Left ventricle myocardium superior (tissue), 1 donor: ENCODE results near the gene DGKQ. TPM values are rescaled to one million over a fixed set of nuclear protein-coding genes. Genes with fewer than 3 reads are reported as not detected.
A peak's percentile ranks its signal among the peaks of the same experiment; 100 is the strongest.

Experiments
- ATAC-seq: fragments of 200-7000 bp; cut with Tn5 transposase; one replicate; pipeline ENCODE4 v1.9.1; 2020; ENCODE audit warnings: mild to moderate bottlenecking, moderate library complexity
- DNase-seq: peaks from one replicate; pipeline ENCODE4 v3.0.0-alpha.2; 2020
- intact Hi-C: fragments of 100-400 bp; cut with micrococcal nuclease; formaldehyde crosslinking; loops from one replicate; pipeline ENCODE4 v1.11.0; 2022
- total RNA-seq: library from RNA; stranded (reverse); fragmentation: NEBNext Ultra II Directional; extraction: Animal tissue kit (Norgen Biotek cat#: 25700); gene quantifications from one replicate; pipeline ENCODE4 v1.2.1, GENCODE V29; 2021
- donor health status: DM: no; HTN: yes; CAD: no; lungs with severe emphysema.

The DGKQ gene
- total RNA-seq, 1 donor from 2014 or later, result 3.6 TPM

DNA sequence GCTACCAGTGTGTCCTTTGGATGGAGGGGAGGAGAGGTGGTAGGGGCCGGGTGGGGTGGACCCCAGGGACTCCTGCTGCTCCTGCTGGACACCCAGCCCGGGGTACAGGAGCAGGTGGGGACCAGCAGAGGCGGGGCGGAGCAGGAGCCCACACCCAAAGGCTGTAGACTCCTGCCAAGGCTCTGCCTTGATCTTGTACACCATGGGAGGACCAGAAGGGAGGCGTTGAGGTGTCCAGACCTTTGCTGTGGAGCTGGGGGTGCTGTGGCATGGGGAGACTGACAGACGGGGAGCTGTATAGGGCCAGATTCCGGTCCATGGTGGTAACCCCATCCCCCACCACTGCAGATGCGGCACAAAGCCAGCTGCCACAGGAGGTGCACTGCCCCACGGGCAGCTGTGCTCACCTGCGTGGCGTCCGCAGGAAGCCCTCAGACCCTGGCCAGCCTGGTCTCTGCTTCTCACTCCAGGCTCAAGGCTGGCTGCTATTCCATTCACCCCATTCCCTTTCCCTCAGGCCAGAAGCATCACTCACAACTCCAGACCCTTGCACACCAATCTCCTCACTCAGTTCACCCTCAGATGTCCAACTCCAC is 24.8 kb upstream of the DGKQ start:
- intact Hi-C loops, result no loop called here
- ATAC-seq (no peak), DNase-seq (peak; percentile 8)

DNA sequence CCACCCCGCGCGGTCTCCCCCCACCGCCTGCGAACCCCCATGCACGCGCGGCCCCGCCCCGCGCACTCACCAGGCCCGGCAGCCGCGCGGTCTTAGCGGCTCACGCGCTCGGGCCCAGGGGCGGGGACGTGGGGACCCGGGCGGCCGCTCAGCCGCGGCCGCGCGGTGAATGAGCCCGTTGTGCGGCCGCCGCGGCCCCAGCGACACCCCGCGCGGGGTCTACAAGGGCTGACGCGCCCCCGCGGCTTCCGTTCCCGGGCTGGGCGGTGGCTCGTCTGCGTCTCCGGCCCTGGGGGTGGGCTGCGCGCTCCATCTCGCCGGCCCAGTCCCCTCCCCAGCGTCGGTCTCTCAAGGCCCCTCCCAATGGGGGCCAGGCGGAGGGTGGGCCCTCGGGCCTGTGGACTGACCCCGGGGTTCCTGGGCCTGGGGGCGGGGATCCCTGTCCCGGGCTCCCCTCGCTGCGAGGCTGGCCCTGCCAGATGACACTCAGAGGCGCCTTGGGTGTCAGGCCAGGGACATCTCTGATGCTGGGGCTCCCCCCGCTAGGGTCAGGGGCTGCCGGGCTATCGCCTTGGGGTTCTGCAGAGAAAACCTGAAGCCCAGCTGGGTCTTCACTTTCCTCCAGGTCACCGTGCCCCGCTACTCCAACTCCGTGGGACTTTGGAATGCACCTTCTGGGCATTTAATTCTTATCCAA is 24.2 kb upstream of the DGKQ start:
- intact Hi-C loops, result no loop called here
- ATAC-seq, result peak; percentile 48
- peak; percentile 42 for DNase-seq

DNA sequence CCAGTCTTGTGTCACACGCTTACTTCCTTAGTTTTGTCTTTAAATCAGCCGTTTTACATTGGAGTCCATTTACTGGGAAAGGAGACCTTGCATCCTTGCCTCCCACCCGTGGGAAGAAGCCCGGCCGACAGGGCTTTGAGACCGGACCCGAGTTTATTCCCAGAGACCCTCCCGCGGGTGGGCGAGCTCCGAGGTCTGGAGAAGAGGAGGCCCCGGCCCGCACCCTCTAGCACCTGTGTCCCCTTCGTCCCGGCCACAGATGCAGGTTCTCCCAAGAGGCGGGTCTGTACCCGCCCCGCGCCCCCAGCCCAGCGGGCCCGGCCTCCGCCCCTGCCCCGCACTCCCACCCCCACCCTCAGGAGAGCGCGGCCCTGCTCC is 23.6 kb upstream of the DGKQ start:
- intact Hi-C loops, result no loop called here
- DNase-seq, result peak; percentile 26
- ATAC-seq, result no peak

DNA sequence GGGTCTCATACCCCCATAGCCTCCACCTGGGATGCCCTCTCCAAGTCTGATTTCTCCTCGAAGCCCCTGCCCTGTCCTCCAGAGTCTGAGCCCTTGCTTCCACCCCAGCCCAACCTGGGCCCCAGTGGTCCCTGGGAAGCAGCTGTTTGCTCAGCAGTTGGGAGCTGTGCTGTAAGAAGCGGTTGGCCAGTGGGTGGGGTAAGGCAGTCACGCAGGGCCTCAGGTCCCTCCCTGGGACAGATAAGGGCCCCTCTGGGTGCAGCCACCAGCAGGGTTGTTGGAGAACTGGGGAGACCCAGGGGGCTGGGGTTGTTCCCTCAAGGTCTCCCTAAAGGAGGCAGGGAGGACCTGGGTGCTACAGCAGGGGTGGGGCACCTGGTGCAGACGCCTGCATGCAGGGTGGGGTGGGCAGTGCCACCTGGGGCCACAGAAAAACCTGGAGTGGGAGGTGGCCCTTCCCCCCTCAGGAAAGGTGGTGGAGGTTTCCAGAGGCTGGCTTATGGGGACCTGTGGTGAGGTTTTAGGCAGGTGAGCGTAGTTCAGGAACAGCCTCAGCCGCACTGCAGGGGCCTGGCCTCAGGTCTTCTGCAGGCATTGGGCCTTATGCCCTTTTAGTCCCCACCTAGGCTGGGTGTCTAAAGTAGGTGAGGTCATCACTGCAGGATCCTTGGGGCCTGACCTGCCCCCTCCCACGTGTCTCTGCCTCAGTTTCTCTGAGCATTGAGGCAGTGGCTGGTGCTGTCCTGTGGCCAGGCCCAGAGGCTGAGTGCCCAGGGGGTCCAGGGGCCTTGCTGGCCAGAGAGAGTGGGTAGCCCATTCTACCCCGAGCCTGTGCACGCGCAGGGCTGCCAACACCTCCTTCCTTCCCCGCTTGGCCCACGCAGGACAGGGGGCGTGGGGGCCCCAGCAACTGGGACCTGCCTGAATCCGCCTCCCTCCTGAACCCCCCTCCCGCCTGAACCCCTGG is 22.9 kb upstream of the DGKQ start:
- ATAC-seq (no peak), DNase-seq (no peak)
- intact Hi-C loops, result no loop called here

DNA sequence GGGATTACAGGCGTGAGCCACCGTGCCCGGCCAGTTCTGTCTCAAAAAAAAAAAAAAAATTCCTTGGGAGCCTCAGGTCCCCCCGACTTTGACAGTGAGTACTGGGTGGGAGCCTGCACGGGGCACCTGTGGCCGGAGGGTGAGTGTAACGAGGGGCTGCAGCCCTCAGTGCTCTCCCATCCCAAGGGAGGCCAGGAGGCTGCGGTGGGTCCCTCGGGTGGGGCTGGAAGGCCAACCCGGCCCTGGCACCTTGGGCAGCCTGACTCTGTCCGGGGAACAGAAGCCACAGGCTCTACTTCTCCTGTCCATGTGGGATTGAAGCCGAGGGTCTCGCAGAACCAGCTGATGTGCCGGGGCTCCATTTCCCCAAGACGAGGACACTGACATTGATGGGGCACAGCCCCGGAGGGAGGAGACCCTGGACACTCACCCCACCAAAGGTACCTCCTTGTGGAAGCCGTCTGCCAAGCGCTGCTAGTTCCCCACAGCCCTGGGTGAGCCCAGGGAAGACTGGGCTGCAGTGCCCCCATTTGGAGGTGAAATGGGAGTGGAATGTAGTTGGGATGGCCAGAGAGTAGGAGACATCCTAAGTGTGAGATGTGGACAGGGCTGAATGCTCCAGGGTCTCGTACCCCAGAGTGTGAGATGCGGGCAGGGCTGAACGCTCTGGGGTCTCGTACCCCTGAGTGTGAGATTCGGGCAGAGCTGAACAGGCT is 22.1 kb upstream of the DGKQ start:
- ATAC-seq, result no peak

DNA sequence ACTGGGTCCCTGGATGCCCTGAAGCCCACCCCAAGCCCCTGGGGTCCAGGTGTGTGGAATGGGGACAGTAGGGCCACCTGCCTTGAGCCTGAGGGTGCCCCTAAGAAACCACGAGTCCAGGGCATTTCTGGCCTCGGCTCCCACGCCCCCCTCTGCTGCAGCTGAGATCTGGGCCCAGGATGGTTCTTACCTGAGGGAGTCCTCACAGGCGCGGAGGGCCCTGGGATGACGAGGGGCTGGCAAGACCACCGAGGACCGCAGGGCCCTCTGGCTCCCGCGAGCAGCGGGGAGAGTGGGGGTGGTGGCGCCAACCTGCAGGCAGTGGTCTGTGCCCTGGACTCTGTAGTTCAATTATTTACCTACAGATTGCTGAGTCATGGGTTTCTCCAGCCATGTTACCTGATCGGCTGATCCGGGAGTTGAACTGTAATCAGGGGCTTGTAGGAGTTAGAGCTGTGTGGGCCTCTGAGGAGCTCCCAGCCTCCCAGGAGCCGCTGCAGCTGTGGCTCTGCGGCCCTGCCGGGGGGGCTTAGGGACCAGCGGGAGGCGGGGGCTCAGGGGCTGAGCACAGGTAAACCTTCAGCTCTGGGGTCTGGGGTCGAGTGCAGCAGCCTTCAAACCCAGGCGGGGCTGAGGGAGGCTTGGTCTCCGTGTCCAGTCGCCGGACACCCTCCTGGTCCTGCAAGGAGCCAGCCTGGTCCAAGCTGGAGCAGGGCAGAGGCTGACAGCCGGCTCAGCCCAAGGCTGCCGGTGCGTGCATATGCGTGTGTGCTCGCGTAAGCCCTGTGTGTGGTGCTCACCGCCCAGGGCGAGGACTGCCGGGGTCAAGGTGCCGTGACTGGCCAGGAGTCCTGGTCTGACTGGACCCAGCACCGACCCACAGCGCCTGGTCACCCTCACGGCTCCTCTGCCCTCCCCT is 20.0 kb upstream of the DGKQ start, which contains the start of gene SLC26A1:
Gene SLC26A1, minus strand, starts transcription at position 294 of the 919 bp plus-strand sequence. CDS start 1,701 bp downstream, outside the sequence.
- ATAC-seq (no peak), DNase-seq (peak; percentile 31)
- intact Hi-C loops, result no loop called here

More for the DNA sequence above, 22.1 kb upstream of the DGKQ start:
- peak; percentile 17 for DNase-seq
- intact Hi-C loops, result no loop called here

DNA sequence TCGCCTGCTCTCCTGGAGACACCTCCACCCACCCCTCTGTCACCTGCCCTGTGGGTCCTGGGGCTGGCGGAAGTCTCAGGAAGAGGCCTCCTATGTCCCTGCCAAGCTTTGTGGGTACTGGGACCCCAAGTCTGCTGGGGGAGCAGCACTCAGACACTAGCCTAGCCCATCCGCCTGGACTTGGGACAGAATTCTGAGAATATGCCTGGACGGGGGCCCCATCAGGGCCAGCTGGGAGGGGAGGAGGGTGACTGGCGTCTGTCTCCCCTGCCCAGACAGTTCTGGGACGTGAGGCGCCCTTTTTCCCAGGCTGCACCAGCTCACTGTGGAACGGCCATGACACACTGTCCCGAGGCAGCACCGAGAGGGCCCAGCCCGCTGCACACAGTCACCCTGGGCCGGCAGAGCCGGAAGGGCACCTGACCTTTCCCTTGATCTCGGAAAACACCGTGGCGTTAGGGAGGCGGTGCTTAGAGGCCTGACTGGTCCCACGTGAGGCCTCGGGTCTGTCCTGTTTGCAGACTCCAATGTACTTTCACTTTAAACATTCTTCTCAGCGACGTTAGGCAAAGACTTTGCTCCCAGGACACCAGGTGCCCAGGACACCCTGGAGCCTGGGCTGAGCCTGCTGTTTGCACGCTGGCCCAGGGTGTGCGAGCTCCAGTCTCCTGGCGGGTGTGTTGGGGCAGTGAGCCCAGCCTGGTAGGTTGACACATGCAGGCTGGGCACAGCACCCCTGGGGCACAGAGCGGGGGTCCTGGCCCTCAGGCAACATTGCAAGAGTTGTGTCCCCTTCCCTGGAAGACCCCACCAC is 19.1 kb upstream of the DGKQ start:
- intact Hi-C loops, result no loop called here
- ATAC-seq (no peak), DNase-seq (peak; percentile 32)

DNA sequence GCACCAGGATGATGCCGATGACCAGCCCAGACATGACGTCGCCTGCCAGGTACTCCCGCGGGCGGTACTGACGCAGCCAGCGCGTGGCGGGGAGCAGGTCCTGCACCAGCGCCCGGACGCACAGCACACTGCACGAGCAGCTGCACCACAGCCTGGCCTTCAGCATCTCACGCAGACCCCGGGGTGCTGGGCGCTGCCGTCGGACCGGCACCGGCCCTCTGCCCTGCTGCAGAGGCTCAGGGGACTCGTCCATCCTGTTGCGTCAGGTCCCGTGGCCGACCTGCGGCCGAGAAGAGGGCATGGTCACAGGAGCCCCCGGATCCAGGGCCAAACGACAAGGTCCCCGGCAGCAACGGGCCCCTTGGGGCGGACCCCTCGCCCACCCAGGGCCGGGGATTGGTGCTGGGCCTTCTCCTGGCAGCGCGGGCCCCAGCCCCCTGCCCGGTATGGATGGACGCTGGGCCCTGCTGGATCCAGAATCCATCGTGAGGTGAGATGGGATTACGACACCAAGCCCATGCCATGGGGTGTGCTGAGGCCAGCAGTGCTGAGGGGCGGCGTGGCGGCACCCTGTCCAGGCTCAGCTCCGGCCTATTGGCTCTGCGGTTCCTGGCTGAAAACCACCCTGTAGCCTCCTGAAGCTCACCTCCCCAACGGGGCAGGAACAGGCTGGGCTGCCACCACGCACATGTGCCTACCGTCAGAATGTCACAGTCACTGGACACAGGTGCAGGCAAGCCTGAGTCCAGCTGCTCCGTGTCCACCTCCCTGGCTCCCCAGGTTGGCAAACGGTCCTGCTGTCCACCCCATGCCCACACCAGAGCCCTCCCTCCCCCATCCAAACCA is 18.3 kb upstream of the DGKQ start:
- ATAC-seq (no peak), DNase-seq (peak; percentile 30)
- intact Hi-C loops, result no loop called here

DNA sequence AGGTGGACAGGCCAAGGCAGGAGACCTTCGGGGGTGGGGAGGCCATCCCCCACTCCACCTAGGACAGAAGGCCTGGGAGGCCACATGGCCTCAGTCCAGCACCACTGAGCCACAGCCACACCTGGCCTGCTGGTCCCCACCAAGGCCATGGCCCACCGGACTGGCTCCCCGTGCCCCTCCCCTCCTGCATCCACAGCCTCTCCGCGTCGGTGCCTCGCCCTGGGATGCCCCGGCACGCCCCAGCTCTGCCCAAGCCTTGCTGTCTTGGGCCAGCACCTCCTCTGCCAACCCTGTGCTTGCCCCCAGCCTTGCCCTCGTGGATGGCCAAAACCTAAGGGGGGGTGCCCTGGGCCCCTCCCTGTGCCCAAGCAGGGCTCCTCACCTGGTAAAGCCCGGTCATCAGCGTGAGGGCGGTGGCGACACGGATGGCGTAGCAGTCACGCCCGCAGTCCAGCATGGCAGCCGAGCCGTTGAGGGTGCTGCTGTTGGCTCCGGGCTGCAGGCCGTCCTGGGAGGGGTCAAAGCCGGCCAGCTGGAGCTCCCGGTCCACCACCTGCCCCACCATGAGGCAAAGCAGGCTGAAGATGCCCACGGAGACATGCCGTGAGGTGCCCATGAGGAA is 17.5 kb upstream of the DGKQ start:
- DNase-seq, result peak; percentile 24
- intact Hi-C loops, result no loop called here
- ATAC-seq, result no peak

DNA sequence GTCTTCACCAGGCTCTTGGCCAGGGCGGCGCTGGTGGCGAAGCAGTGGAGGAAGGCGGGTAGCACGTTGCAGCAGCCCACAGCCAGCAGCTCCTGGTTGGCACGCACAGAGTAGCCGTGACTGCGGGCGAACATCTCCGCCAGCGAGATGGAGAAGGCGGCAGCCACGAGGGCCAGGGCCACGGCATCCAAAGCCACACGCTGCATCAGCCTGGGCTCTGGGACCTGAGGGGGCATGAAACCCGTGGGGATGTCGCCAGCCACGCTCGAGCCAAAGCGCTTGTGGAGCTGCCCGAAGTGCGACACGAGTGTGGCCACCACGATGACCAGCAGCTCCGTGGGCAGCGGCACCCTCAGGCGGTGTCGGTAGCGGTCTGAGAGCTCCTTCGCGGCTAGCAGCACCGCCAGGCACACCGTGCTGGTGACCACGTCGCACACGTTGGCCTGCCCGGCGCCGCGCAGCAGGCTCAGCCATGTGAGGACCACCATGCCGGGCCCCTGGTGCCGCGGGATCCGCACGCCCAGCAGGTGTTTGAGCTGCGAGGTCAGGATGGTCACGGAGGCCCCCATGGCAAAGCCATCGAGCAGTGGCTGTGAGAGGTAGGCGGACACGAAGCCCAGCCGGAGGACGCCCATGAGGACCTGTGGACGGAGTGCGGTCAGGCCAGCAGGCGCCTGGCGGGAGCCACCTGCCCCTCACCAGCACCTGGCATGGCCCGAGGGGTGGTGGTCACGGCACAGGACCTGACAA is 16.5 kb upstream of the DGKQ start:
- DNase-seq (peak; percentile 27), ATAC-seq (no peak)
- intact Hi-C loops, result no loop called here

DNA sequence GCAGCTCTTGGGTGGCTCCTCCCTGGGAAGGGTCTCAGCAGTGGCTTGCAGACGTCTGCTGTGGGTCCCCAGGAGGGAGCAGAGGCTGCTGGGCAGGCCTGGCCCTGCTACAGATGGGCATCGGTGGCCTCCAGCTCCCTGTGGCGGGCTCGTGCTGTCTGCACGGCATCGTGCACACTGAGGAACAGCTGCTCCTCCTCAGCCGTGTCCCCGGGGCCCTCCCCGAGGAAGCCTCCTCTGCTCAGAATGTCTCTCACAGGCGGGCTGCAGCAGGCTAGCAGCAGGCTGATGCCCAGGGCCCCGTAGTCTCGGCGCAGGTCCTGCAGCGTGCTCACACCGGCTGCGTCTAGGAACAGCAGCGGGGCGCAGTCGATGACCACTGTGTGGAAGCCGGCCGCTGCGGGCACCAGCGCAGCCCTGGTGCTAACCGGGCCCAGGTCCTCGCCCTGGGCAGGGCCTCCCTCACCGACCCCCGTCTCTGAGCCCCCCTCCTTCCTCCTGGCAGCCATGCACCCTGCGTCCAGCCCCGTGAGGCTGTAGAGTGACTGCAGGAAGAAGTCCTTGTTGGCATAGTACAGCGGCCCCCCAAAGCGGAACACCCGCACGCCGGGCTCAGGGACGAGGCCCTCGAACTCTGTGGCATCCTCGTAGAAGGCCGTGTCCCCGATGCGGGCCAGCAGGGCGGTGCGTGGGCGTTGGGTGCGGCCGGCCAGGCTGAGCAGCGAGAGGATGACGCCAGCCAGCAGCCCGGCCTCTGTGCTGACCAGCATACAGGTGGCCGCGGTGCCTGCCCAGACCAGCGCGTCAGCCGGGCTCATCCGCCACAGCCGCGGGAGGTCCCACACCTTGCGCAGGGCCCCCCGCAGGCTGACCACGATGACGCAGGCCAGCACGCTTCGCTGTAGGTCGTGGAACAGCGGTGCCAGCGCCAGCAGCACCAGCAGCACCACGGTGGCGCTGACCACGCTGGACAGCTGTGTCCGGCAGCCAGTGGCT is 15.7 kb upstream of the DGKQ start:
- DNase-seq (peak; percentile 53), ATAC-seq (no peak)
- intact Hi-C loops, result no loop called here

DNA sequence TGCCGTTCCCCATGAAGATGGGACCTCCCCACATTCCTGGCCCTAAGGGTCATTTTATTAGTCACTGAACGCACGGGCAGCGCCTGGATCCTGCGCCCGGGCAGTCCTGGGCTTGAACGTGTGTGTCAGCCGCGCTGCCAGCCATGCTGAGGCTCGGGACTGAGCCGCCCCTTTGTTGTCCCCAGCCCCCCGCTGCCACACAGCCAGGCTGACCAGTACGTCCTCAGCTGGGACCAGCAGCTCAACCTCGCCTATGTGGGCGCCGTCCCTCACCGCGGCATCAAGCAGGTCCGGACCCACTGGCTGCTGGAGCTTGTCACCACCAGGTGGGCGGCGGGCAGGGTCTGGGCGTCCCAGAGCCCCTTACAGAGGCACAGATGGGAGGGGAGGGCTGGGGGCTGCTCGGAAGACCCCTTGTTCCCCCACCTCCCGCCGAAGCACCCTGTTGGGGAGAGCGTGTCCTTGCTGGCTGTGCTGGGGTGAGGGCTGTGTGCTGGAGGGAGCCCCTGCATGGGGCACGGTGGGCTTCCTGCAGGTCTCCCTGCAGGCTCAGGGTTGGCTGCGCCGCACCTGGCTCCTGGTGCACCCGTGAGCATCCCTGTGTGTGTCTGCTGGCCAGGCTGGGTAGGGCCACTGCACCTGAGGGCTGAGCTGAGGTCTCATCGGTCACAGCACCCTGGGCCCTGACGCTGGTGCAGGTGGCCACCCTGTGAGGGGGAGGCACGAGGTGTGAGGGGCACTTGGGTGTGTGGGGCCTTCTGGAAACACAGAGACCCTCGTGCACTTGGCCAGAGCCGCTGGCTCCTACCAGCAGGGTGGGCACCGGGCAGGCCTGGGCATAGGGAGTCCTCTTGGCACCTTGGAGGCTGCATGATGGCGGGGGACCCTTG is 14.5 kb upstream of the DGKQ start:
- ATAC-seq (no peak), DNase-seq (peak; percentile 34)
- intact Hi-C loops, result no loop called here

DNA sequence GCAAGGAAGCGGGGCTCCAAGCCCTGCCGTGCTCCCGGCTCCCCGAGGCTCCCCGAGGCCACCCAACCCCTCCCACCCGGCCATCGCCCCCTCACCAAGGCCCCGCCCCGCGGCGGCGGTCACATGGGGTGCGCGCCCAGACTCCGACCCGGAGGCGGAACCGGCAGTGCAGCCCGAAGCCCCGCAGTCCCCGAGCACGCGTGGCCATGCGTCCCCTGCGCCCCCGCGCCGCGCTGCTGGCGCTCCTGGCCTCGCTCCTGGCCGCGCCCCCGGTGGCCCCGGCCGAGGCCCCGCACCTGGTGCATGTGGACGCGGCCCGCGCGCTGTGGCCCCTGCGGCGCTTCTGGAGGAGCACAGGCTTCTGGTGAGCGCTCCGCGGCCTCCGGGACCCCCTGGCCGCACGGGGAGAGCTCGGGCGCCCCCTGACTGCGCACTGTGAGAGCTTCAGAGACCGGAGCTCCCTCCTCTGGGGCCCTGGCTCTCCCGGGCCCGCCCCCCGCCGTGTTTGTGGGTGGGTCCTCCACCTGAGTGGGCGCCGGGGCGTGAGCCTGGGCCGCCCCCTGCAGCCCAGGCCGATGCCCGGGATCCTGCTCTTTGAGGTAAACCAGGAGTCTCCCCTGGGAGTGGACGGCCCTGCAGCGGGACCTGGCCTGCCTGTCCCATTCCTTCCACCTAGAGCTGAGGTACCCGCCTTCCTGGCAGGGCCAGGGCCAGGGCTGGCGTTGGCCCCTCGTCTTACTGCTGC is 13.7 kb upstream of the DGKQ start, which contains the start of gene IDUA:
Gene IDUA, plus strand, starts transcription at position 166 of the 745 bp plus-strand sequence. Its CDS starts 41 bp downstream, at position 207.
- intact Hi-C loops, result no loop called here
- DNase-seq (peak; percentile 88), ATAC-seq (peak; percentile 90)
